ENCODE results near the gene FFAR1.

The FFAR1 gene

DNA sequence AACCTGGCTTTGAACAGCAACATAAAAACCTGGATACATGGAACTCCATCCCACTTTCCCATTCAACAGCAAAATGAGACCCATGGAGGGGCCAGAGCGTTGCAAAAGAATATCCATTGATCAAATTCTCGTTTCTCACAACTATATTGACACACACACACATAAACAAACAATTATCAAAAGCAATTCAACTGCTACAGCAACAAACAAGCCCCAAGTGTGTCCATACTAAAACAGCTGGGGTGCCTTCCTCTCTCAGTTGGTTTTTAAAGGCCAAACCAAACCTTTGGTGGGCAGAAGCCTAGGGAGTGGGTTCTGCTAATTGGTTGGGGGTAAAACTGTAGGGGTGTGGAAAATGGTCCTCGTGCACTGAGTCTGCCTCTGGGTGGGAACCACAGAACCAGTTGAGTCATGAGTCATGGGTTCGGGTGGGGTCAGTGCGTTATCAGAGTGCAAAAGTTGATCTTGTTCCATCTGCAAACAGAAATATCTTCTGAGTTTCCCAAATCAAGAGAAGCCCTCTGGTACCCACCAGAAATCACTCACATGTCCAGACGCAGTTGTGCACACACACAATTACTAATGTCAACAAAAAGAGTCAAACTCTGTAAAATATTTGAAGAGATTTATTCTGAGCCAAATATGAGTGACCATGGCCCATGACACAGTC, 41.6 kb downstream of the FFAR1 start:
- Mint-ChIP-seq H3K27me3 (peaks cover 4% of the 10 kb centered on the region), H3K4me1 (no peaks in the 10 kb centered on the region), H3K4me3 (no peak overlapping the region), H3K9me3 (peaks cover 5% of the 10 kb centered on the region), H3K36me3 (peaks cover 3% of the 10 kb centered on the region), H3K27ac (no peak overlapping the region)
- ATAC-seq (ENCODE audit: low read depth) (no peak), DNase-seq (ENCODE audit: low spot score in 2 of 2) (no peak)

GRCh38 chr19:35392742-35393715, 45.3 kb downstream of the FFAR1 start:
- H3K4me1 Mint-ChIP-seq: no peaks in the 10 kb centered on the region
- DNase-seq (ENCODE audit: low spot score in 2 of 2) (no peak), ATAC-seq (ENCODE audit: low read depth) (no peak)
- no peak overlapping the region for H3K27ac Mint-ChIP-seq
- H3K9me3 Mint-ChIP-seq: no peaks in the 10 kb centered on the region
- H3K27me3 Mint-ChIP-seq: peaks cover 2% of the 10 kb centered on the region
- H3K4me3 Mint-ChIP-seq: no peak overlapping the region
- no peaks in the 10 kb centered on the region for H3K36me3 Mint-ChIP-seq

GRCh38 chr19:35395382-35396199, 47.9 kb downstream of the FFAR1 start:
- ATAC-seq (ENCODE audit: low read depth): no peak
- Mint-ChIP-seq H3K36me3 (peaks cover 4% of the 10 kb centered on the region), H3K27ac (no peak overlapping the region), H3K9me3 (no peaks in the 10 kb centered on the region), H3K4me3 (no peak overlapping the region), H3K27me3 (peaks cover 5% of the 10 kb centered on the region), H3K4me1 (peaks cover 3% of the 10 kb centered on the region)
- DNase-seq (ENCODE audit: low spot score in 2 of 2): no peak

GRCh38 chr19:35396240-35396885, 48.7 kb downstream of the FFAR1 start:
- no peak overlapping the region for H3K27ac Mint-ChIP-seq
- H3K4me1 Mint-ChIP-seq: peaks cover 4% of the 10 kb centered on the region
- no peaks in the 10 kb centered on the region for H3K9me3 Mint-ChIP-seq
- H3K27me3 Mint-ChIP-seq: peaks cover 4% of the 10 kb centered on the region
- ATAC-seq (ENCODE audit: low read depth) (no peak), DNase-seq (ENCODE audit: low spot score in 2 of 2) (no peak)
- H3K36me3 Mint-ChIP-seq: peaks cover 5% of the 10 kb centered on the region
- H3K4me3 Mint-ChIP-seq: no peak overlapping the region

GRCh38 chr19:35397064-35397463, 49.4 kb downstream of the FFAR1 start:
- Mint-ChIP-seq H3K27me3 (peaks cover 4% of the 10 kb centered on the region), H3K36me3 (peaks cover 5% of the 10 kb centered on the region), H3K4me3 (no peak overlapping the region), H3K9me3 (no peaks in the 10 kb centered on the region), H3K4me1 (peaks cover 7% of the 10 kb centered on the region), H3K27ac (no peak overlapping the region)
- no peak for ATAC-seq (ENCODE audit: low read depth)
- no peak for DNase-seq (ENCODE audit: low spot score in 2 of 2)

All from memory B cell (primary cell).